HG03103 (cell line): ENCODE results near the gene EXOC5.

ENCODE experiments used
- ATAC-seq: cut with Tn5 transposase; IDR thresholded peaks from one replicate; pipeline ENCODE4 v1.9.1; 2021; ENCODE audit warnings: low read depth; ENCODE audit not compliant: unreplicated experiment

EXOC5 gene

DNA sequence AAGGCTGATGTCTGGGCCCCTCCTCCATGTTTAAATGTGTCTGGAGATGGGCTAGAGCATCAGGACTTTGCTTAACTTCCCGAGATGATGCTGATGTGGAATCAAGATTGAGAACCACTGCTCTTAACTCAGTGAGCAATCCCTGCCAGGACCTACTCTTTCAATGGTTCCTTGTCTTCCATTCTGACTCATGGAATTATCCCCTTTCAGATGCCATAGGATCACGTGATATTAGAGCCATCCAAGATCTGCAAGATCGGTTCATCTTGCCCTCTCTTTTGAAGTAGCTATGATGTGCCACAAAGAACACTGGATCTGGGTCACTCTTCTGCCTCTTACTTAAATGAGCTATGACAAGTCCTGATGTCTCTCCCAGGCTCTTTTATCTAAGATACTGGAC lies 96.8 kb downstream of the EXOC5 start:
- ATAC-seq = no peak

- ATAC-seq = no peak
Observed at GRCh38 chr14:57171363-57171762, 97.3 kb downstream of the EXOC5 start.

GRCh38 chr14:57169901-57170300 lies 98.8 kb downstream of the EXOC5 start:
- no peak for ATAC-seq

GRCh38 chr14:57168138-57168679 lies 100.5 kb downstream of the EXOC5 start:
- no peak for ATAC-seq

DNA sequence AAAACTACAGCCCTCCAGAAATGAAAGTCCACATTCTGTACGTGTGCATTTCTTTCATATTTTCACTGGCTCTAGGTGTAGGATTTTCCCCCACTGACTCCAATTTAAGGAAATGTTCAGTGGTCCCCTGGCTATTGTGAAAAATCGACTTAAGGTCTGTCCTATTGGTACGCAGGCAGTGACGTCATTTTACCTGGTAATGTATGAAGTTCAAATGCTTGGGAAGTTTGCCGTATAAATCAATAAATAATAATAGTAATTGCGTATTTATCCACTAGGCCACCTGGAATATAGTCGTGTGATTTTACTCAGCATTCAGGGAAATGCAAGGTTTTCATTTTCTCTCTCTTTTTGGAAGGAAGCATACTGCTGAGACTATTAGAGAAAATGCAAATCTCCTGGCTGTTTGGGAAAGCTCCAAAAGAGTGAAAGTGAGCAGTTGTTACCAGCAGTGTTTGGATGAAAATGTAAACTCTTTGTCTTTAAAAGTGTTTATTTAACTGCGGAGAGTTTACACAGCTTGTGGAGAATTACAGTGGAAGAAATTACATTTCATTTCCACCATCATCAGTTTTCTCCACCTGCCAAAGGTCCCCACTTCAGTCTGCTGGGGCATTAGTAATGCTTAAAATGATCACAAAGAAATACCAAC lies 107.0 kb downstream of the EXOC5 start:
- no peak for ATAC-seq

- ATAC-seq = no peak
Observed at GRCh38 chr14:57160333-57160732, 108.4 kb downstream of the EXOC5 start.

- no peak for ATAC-seq
Observed at GRCh38 chr14:57153286-57153685, 115.4 kb downstream of the EXOC5 start.
